Upper lobe of left lung (tissue), 4 donors: Measurements from ENCODE around the gene LAMB1.

ENCODE experiments used
- POLR2A ChIP-seq, 4 donors: fragments of 450-650 bp; IDR thresholded peaks; one replicate each; pipeline ENCODE4 v1.5.1; 2016 to 2017; ENCODE audit warnings: antibody characterized with exemption in 4 of 4, mild to moderate bottlenecking in 2 of 4
- POLR2AphosphoS5 ChIP-seq, 2 donors: sonication (generic); formaldehyde crosslinking; IDR thresholded peaks; one replicate each; pipeline ENCODE4 v1.5.1; 2017; ENCODE audit warnings: antibody characterized with exemption in 2 of 2
- TF ChIP-seq, protein P1 (sequence below), 6 experiments: fragments of 450-650 bp in 4 of 6; fragments of 200-600 bp in 2 of 6; sonication (generic) in 2 of 6; IDR thresholded peaks; one replicate each; pipeline ENCODE4 v1.5.1; 2016 to 2019; ENCODE audit warnings: antibody characterized with exemption in 6 of 6

GRCh38 chr7:108024538-108024937 lies 21.6 kb upstream of the LAMB1 start:
- TF ChIP-seq, protein P1, sequence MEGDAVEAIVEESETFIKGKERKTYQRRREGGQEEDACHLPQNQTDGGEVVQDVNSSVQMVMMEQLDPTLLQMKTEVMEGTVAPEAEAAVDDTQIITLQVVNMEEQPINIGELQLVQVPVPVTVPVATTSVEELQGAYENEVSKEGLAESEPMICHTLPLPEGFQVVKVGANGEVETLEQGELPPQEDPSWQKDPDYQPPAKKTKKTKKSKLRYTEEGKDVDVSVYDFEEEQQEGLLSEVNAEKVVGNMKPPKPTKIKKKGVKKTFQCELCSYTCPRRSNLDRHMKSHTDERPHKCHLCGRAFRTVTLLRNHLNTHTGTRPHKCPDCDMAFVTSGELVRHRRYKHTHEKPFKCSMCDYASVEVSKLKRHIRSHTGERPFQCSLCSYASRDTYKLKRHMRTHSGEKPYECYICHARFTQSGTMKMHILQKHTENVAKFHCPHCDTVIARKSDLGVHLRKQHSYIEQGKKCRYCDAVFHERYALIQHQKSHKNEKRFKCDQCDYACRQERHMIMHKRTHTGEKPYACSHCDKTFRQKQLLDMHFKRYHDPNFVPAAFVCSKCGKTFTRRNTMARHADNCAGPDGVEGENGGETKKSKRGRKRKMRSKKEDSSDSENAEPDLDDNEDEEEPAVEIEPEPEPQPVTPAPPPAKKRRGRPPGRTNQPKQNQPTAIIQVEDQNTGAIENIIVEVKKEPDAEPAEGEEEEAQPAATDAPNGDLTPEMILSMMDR (IDR thresholded peaks at IDR 0.05), result no peak
- no peak for TF ChIP-seq POLR2AphosphoS5 (IDR thresholded peaks at IDR 0.05)
- no peak for TF ChIP-seq POLR2A (IDR thresholded peaks at IDR 0.05)
